ENCODE data around the gene CLEC9A. TPM values are rescaled to one million over a fixed set of nuclear protein-coding genes. Genes with fewer than 3 reads are reported as not detected.

CLEC9A gene
- total and polyA plus RNA-seq, 4 experiments from 2014 or later, result not detected

- H3K9me3 Mint-ChIP-seq, result no peaks in the 10 kb centered on the region
- no peaks in the 10 kb centered on the region for H3K4me1 ChIP-seq (ENCODE audit: insufficient read depth, low read length)
- ChIA-PET CTCF (ENCODE audit: partially characterized antibody) (no interaction called here), POLR2A (ENCODE audit: partially characterized antibody) (no interaction called here)
- no peak for DNase-seq
- no peak overlapping the region for H3K4me3 ChIP-seq (ENCODE audit: low read length in 2 of 2)
- no peaks in the 10 kb centered on the region for H3K9me3 ChIP-seq (ENCODE audit: control insufficient read depth in 1 of 2, low read length in 2 of 2)
- H3K27me3 Mint-ChIP-seq, result peaks cover 15 to 24% of the 10 kb centered on the region in 2 donors
- no peaks in the 10 kb centered on the region for H3K4me1 Mint-ChIP-seq
- H3K4me3 Mint-ChIP-seq, result no peak overlapping the region
- no peaks in the 10 kb centered on the region for H3K36me3 Mint-ChIP-seq
- H3K27ac ChIP-seq (ENCODE audit: low read depth, low read length), result no peak overlapping the region
- intact Hi-C loops (cut with micrococcal nuclease), result no loop called here
- H3K27ac Mint-ChIP-seq, result no peak overlapping the region
- no peaks in the 10 kb centered on the region for H3K36me3 ChIP-seq (ENCODE audit: insufficient read depth, low read length)
- no peaks in the 10 kb centered on the region for H3K27me3 ChIP-seq (ENCODE audit: insufficient read depth, low read length)
Measured at GRCh38 chr12:10067264-10067663, 36.8 kb downstream of the CLEC9A start.

GRCh38 chr12:10067942-10068341 lies 37.5 kb downstream of the CLEC9A start:
- Histone ChIP-seq H3K27me3 (ENCODE audit: insufficient read depth, low read length) (no peaks in the 10 kb centered on the region), H3K4me3 (ENCODE audit: low read length in 2 of 2) (no peak overlapping the region), H3K9me3 (ENCODE audit: control insufficient read depth in 1 of 2, low read length in 2 of 2) (no peaks in the 10 kb centered on the region), H3K27ac (ENCODE audit: low read depth, low read length) (no peak overlapping the region), H3K4me1 (ENCODE audit: insufficient read depth, low read length) (no peaks in the 10 kb centered on the region), H3K36me3 (ENCODE audit: insufficient read depth, low read length) (no peaks in the 10 kb centered on the region)
- intact Hi-C loops (cut with micrococcal nuclease), result no loop called here
- H3K27ac Mint-ChIP-seq, result no peak overlapping the region
- H3K27me3 Mint-ChIP-seq, result peaks cover 15 to 27% of the 10 kb centered on the region in 2 donors
- no peaks in the 10 kb centered on the region for H3K9me3 Mint-ChIP-seq
- H3K4me1 Mint-ChIP-seq, result no peaks in the 10 kb centered on the region
- POLR2A ChIA-PET (ENCODE audit: partially characterized antibody), result no interaction called here
- no peak overlapping the region for H3K4me3 Mint-ChIP-seq
- H3K36me3 Mint-ChIP-seq, result no peaks in the 10 kb centered on the region
- CTCF ChIA-PET (ENCODE audit: partially characterized antibody), result no interaction called here
- DNase-seq, result no peak

- Histone ChIP-seq H3K36me3 (ENCODE audit: insufficient read depth, low read length) (no peaks in the 10 kb centered on the region), H3K4me3 (ENCODE audit: low read length in 2 of 2) (no peak overlapping the region), H3K27ac (ENCODE audit: low read depth, low read length) (no peak overlapping the region), H3K4me1 (ENCODE audit: insufficient read depth, low read length) (no peaks in the 10 kb centered on the region), H3K9me3 (ENCODE audit: control insufficient read depth in 1 of 2, low read length in 2 of 2) (no peaks in the 10 kb centered on the region), H3K27me3 (ENCODE audit: insufficient read depth, low read length) (no peaks in the 10 kb centered on the region)
- POLR2A ChIA-PET (ENCODE audit: partially characterized antibody), result no interaction called here
- intact Hi-C loops (cut with micrococcal nuclease), result no loop called here
- Mint-ChIP-seq H3K36me3 (no peaks in the 10 kb centered on the region), H3K27ac (no peak overlapping the region), H3K4me1 (no peaks in the 10 kb centered on the region), H3K4me3 (no peak overlapping the region), H3K9me3 (no peaks in the 10 kb centered on the region), H3K27me3 (peaks cover 15 to 27% of the 10 kb centered on the region in 2 donors)
- CTCF ChIA-PET (ENCODE audit: partially characterized antibody), result no interaction called here
- DNase-seq, result no peak
Measured at GRCh38 chr12:10068644-10069043, 38.2 kb downstream of the CLEC9A start.

- no peaks in the 10 kb centered on the region for H3K4me1 Mint-ChIP-seq
- no peak overlapping the region for H3K4me3 ChIP-seq (ENCODE audit: low read length in 2 of 2)
Measured at GRCh38 chr12:10069099-10069498, 38.6 kb downstream of the CLEC9A start.

GRCh38 chr12:10069976-10070375 lies 39.5 kb downstream of the CLEC9A start:
- CTCF ChIA-PET (ENCODE audit: partially characterized antibody), result no interaction called here
- no peak overlapping the region for H3K27ac ChIP-seq (ENCODE audit: low read depth, low read length)
- H3K27me3 Mint-ChIP-seq, result peaks cover 15 to 26% of the 10 kb centered on the region in 2 donors

More at GRCh38 chr12:10069099-10069498, 38.6 kb downstream of the CLEC9A start:
- Histone ChIP-seq H3K4me1 (ENCODE audit: insufficient read depth, low read length) (no peaks in the 10 kb centered on the region), H3K27me3 (ENCODE audit: insufficient read depth, low read length) (no peaks in the 10 kb centered on the region), H3K9me3 (ENCODE audit: control insufficient read depth in 1 of 2, low read length in 2 of 2) (no peaks in the 10 kb centered on the region), H3K36me3 (ENCODE audit: insufficient read depth, low read length) (no peaks in the 10 kb centered on the region), H3K27ac (ENCODE audit: low read depth, low read length) (no peak overlapping the region)
- DNase-seq, result no peak
- intact Hi-C loops (cut with micrococcal nuclease), result no loop called here
- POLR2A ChIA-PET (ENCODE audit: partially characterized antibody), result no interaction called here
- CTCF ChIA-PET (ENCODE audit: partially characterized antibody), result no interaction called here
- no peaks in the 10 kb centered on the region for H3K9me3 Mint-ChIP-seq
- no peaks in the 10 kb centered on the region for H3K36me3 Mint-ChIP-seq
- peaks cover 15 to 27% of the 10 kb centered on the region in 2 donors for H3K27me3 Mint-ChIP-seq
- no peak overlapping the region for H3K27ac Mint-ChIP-seq
- H3K4me3 Mint-ChIP-seq, result no peak overlapping the region

GRCh38 chr12:10070380-10070779 lies 39.9 kb downstream of the CLEC9A start:
- H3K36me3 ChIP-seq (ENCODE audit: insufficient read depth, low read length), result no peaks in the 10 kb centered on the region
- no peak overlapping the region for H3K27ac ChIP-seq (ENCODE audit: low read depth, low read length)
- no peaks in the 10 kb centered on the region for H3K4me1 ChIP-seq (ENCODE audit: insufficient read depth, low read length)
- Mint-ChIP-seq H3K36me3 (no peaks in the 10 kb centered on the region), H3K27me3 (peaks cover 17 to 26% of the 10 kb centered on the region in 2 donors), H3K9me3 (no peaks in the 10 kb centered on the region), H3K27ac (no peak overlapping the region), H3K4me3 (no peak overlapping the region), H3K4me1 (no peaks in the 10 kb centered on the region)
- no peaks in the 10 kb centered on the region for H3K9me3 ChIP-seq (ENCODE audit: control insufficient read depth in 1 of 2, low read length in 2 of 2)
- intact Hi-C loops (cut with micrococcal nuclease), result no loop called here
- no peaks in the 10 kb centered on the region for H3K27me3 ChIP-seq (ENCODE audit: insufficient read depth, low read length)
- ChIA-PET POLR2A (ENCODE audit: partially characterized antibody) (no interaction called here), CTCF (ENCODE audit: partially characterized antibody) (no interaction called here)
- no peak overlapping the region for H3K4me3 ChIP-seq (ENCODE audit: low read length in 2 of 2)
- no peak for DNase-seq

More at GRCh38 chr12:10069976-10070375, 39.5 kb downstream of the CLEC9A start:
- no peak overlapping the region for H3K27ac Mint-ChIP-seq
- intact Hi-C loops (cut with micrococcal nuclease), result no loop called here
- H3K9me3 Mint-ChIP-seq, result no peaks in the 10 kb centered on the region
- no peak overlapping the region for H3K4me3 Mint-ChIP-seq
- H3K4me1 Mint-ChIP-seq, result no peaks in the 10 kb centered on the region
- no peak for DNase-seq
- H3K4me3 ChIP-seq (ENCODE audit: low read length in 2 of 2), result no peak overlapping the region
- H3K4me1 ChIP-seq (ENCODE audit: insufficient read depth, low read length), result no peaks in the 10 kb centered on the region
- no peaks in the 10 kb centered on the region for H3K36me3 Mint-ChIP-seq
- no peaks in the 10 kb centered on the region for H3K27me3 ChIP-seq (ENCODE audit: insufficient read depth, low read length)
- no peaks in the 10 kb centered on the region for H3K36me3 ChIP-seq (ENCODE audit: insufficient read depth, low read length)
- H3K9me3 ChIP-seq (ENCODE audit: control insufficient read depth in 1 of 2, low read length in 2 of 2), result no peaks in the 10 kb centered on the region
- POLR2A ChIA-PET (ENCODE audit: partially characterized antibody), result no interaction called here

GRCh38 chr12:10072131-10072530 lies 41.6 kb downstream of the CLEC9A start:
- no peak overlapping the region for H3K27ac ChIP-seq (ENCODE audit: low read depth, low read length)
- H3K27me3 Mint-ChIP-seq, result peaks cover 13 to 26% of the 10 kb centered on the region in 2 donors
- H3K9me3 Mint-ChIP-seq, result no peaks in the 10 kb centered on the region
- H3K36me3 Mint-ChIP-seq, result no peaks in the 10 kb centered on the region
- H3K36me3 ChIP-seq (ENCODE audit: insufficient read depth, low read length), result no peaks in the 10 kb centered on the region
- H3K4me1 ChIP-seq (ENCODE audit: insufficient read depth, low read length), result no peaks in the 10 kb centered on the region
- ChIA-PET POLR2A (ENCODE audit: partially characterized antibody) (no interaction called here), CTCF (ENCODE audit: partially characterized antibody) (no interaction called here)
- no peak overlapping the region for H3K27ac Mint-ChIP-seq
- no peaks in the 10 kb centered on the region for H3K4me1 Mint-ChIP-seq
- no peaks in the 10 kb centered on the region for H3K9me3 ChIP-seq (ENCODE audit: control insufficient read depth in 1 of 2, low read length in 2 of 2)
- H3K27me3 ChIP-seq (ENCODE audit: insufficient read depth, low read length), result no peaks in the 10 kb centered on the region
- no peak overlapping the region for H3K4me3 Mint-ChIP-seq
- H3K4me3 ChIP-seq (ENCODE audit: low read length in 2 of 2), result no peak overlapping the region
- intact Hi-C loops (cut with micrococcal nuclease), result no loop called here
- no peak for DNase-seq

GRCh38 chr12:10073261-10073660 lies 42.8 kb downstream of the CLEC9A start:
- Mint-ChIP-seq H3K27ac (no peak overlapping the region), H3K27me3 (peaks cover 9 to 24% of the 10 kb centered on the region in 2 donors), H3K36me3 (no peaks in the 10 kb centered on the region), H3K9me3 (no peaks in the 10 kb centered on the region), H3K4me3 (no peak overlapping the region), H3K4me1 (no peaks in the 10 kb centered on the region)
- H3K36me3 ChIP-seq (ENCODE audit: insufficient read depth, low read length), result no peaks in the 10 kb centered on the region
- H3K27me3 ChIP-seq (ENCODE audit: insufficient read depth, low read length), result no peaks in the 10 kb centered on the region
- CTCF ChIA-PET (ENCODE audit: partially characterized antibody), result no interaction called here
- POLR2A ChIA-PET (ENCODE audit: partially characterized antibody), result no interaction called here
- no peak overlapping the region for H3K27ac ChIP-seq (ENCODE audit: low read depth, low read length)
- H3K4me1 ChIP-seq (ENCODE audit: insufficient read depth, low read length), result no peaks in the 10 kb centered on the region
- no peaks in the 10 kb centered on the region for H3K9me3 ChIP-seq (ENCODE audit: control insufficient read depth in 1 of 2, low read length in 2 of 2)
- no peak for DNase-seq
- no peak overlapping the region for H3K4me3 ChIP-seq (ENCODE audit: low read length in 2 of 2)
- intact Hi-C loops (cut with micrococcal nuclease), result no loop called here
